ENCODE results near the gene AP3M1.
"Not testable (repeated sequence)": the region's sequence is repeated elsewhere in the genome, so short reads cannot be mapped to it uniquely, and the experiment has no call there.

GRCh38 chr10:74138596-74138995 lies 12.0 kb downstream of the AP3M1 start:
- not testable (repeated sequence) for TF ChIP-seq CTCF (IDR thresholded peaks at IDR 0.05); GATA2 (CRISPR knock-in tag; IDR thresholded peaks at IDR 0.05); RFX5 (IDR thresholded peaks at IDR 0.05; ENCODE audit: low read length); REST (IDR thresholded peaks at IDR 0.05; ENCODE audit: low read depth, low read length); RXRA (IDR thresholded peaks at IDR 0.05; ENCODE audit: borderline replicate concordance, low read depth); CHD2 (IDR thresholded peaks at IDR 0.05; ENCODE audit: low read length, partially characterized antibody); RAD21 (IDR thresholded peaks at IDR 0.05; ENCODE audit: low read length)
